KMS-11 (cell line): ENCODE data around the gene FANK1.

Experiments
- H2AFZ ChIP-seq: fragments of 200-600 bp; sonication (generic); 2 replicates; pipeline ENCODE4 v1.6.1; 2016; ENCODE audit warnings: antibody characterized with exemption, mixed run types, low read depth
- H3K27ac ChIP-seq: fragments of 200-600 bp; sonication (generic); 2 replicates; pipeline ENCODE4 v1.6.1; 2016; ENCODE audit warnings: mild to moderate bottlenecking, mixed run types
- H3K27me3 ChIP-seq: fragments of 200-600 bp; sonication (generic); 2 replicates; pipeline ENCODE4 v1.6.1; 2017; ENCODE audit warnings: mild to moderate bottlenecking, low read depth, mixed run types, moderate library complexity; ENCODE audit not compliant: insufficient read depth
- H3K36me3 ChIP-seq: fragments of 200-600 bp; sonication (generic); 2 replicates; pipeline ENCODE4 v1.6.1; 2017; ENCODE audit warnings: mild to moderate bottlenecking, mixed run types; ENCODE audit not compliant: insufficient read depth
- H3K4me1 ChIP-seq: fragments of 200-600 bp; sonication (generic); 2 replicates; pipeline ENCODE4 v1.6.1; 2016; ENCODE audit warnings: mild to moderate bottlenecking, low read depth, mixed run types; ENCODE audit not compliant: poor library complexity, severe bottlenecking
- H3K4me2 ChIP-seq: fragments of 200-600 bp; sonication (generic); 2 replicates; pipeline ENCODE4 v1.7.0; 2016; ENCODE audit warnings: mild to moderate bottlenecking, mixed run types
- H3K4me3 ChIP-seq: fragments of 200-600 bp; sonication (generic); IDR thresholded peaks from 2 replicates; pipeline ENCODE4 v1.6.1; 2017; ENCODE audit warnings: low read depth, low read length, mixed read lengths; ENCODE audit not compliant: insufficient read depth
- H3K79me2 ChIP-seq: fragments of 200-600 bp; sonication (generic); 2 replicates; pipeline ENCODE4 v1.6.1; 2016; ENCODE audit warnings: low read depth, mixed run types; ENCODE audit not compliant: insufficient read depth
- H3K9ac ChIP-seq: fragments of 200-600 bp; sonication (generic); 2 replicates; pipeline ENCODE4 v1.6.1; 2016; ENCODE audit warnings: mild to moderate bottlenecking, mixed run types
- H4K20me1 ChIP-seq: fragments of 200-600 bp; sonication (generic); 2 replicates; pipeline ENCODE4 v1.6.1; 2016; ENCODE audit warnings: mild to moderate bottlenecking, mixed run types; ENCODE audit not compliant: insufficient read depth
- TF ChIP-seq, protein P1 (sequence below): fragments of 200-600 bp; sonication (generic); conservative IDR thresholded peaks from 2 replicates; pipeline ENCODE4 v1.6.1; 2017; ENCODE audit warnings: low read depth, mild to moderate bottlenecking, antibody characterized with exemption, low read length, moderate library complexity, mixed read lengths

The FANK1 gene

DNA sequence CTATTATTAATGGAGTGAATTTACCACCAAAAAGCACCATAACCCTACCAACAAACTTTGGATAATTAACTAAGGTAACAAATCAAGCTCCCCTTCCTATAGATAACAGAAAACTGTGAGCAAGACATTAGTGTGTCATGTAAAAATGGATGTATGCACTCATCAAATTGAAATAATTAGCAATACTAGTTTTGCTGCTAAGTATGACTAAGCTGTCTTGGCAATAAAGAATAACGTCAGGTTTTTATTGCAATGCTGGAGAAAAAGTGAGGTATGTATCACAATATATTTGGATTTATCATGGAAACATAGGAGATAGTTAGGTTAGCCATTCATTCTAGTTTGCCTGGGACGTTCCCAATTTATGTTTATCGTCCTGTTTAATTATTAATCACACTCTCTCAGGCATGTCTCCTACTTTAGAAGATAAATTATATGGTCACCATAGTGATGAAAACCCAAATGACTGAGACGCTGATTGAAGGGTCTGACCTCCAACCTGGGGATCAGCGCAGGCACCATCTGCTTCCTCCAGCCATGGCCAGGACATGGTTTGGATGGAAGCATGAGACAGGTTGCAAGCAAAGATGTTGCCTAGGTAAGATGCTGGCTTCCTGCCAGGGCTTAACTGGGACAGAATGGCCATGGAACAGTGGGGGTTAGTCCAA lies 125.6 kb downstream of the FANK1 start:
- TF ChIP-seq, protein P1, sequence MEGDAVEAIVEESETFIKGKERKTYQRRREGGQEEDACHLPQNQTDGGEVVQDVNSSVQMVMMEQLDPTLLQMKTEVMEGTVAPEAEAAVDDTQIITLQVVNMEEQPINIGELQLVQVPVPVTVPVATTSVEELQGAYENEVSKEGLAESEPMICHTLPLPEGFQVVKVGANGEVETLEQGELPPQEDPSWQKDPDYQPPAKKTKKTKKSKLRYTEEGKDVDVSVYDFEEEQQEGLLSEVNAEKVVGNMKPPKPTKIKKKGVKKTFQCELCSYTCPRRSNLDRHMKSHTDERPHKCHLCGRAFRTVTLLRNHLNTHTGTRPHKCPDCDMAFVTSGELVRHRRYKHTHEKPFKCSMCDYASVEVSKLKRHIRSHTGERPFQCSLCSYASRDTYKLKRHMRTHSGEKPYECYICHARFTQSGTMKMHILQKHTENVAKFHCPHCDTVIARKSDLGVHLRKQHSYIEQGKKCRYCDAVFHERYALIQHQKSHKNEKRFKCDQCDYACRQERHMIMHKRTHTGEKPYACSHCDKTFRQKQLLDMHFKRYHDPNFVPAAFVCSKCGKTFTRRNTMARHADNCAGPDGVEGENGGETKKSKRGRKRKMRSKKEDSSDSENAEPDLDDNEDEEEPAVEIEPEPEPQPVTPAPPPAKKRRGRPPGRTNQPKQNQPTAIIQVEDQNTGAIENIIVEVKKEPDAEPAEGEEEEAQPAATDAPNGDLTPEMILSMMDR: no peak
- H3K36me3 ChIP-seq: no peaks in the 10 kb centered on the region
- H3K4me2 ChIP-seq: no peak overlapping the region
- H3K79me2 ChIP-seq: no peaks in the 10 kb centered on the region
- H3K27ac ChIP-seq: no peak overlapping the region
- no peaks in the 10 kb centered on the region for H3K4me1 ChIP-seq
- no peak overlapping the region for H2AFZ ChIP-seq
- no peaks in the 10 kb centered on the region for H4K20me1 ChIP-seq
- H3K27me3 ChIP-seq: no peaks in the 10 kb centered on the region
- H3K4me3 ChIP-seq: no peak overlapping the region
- no peak overlapping the region for H3K9ac ChIP-seq

DNA sequence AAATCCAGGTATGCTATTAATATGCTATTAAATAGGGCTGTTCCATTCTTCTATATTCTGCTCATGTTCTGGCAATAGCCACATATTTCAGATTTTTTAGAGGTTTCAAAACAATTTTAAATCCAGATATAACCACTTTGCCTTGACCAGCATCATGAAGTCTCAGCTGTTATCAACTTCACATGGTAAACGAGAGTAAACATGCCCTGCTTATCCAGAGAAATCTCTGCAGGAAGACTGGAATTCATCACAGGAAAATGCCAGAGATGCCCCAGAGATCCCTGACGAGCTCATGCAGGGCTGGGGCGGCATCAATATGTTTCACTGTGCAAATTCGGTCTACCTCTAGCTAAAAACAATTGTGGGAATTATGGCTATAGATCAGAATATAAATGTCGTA lies 126.5 kb downstream of the FANK1 start:
- H3K4me3 ChIP-seq: no peak overlapping the region

DNA sequence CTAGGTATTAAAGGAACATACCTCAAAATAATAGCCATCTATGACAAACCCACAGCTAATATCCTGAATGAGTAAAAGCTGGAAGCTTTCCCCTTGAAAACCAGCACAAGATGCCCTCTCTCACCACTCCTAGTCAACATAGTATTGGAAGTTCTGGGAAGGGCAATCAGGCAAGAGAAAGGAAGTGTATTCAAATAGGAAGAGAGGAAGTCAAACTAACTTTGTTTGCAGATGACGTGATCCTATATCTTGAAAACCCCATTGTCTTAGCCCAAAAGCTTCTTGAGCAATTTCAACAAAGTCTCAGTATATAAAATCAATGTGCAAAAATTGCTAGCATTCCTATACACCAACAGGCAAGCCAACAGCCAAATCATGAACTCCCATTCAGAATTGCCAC lies 131.3 kb downstream of the FANK1 start:
- H3K9ac ChIP-seq: no peak overlapping the region
- H3K4me3 ChIP-seq: no peak overlapping the region
- TF ChIP-seq, protein P1: no peak
- H4K20me1 ChIP-seq: no peaks in the 10 kb centered on the region
- no peak overlapping the region for H3K27ac ChIP-seq
- no peaks in the 10 kb centered on the region for H3K4me1 ChIP-seq
- no peaks in the 10 kb centered on the region for H3K79me2 ChIP-seq
- no peaks in the 10 kb centered on the region for H3K36me3 ChIP-seq
- H2AFZ ChIP-seq: no peak overlapping the region
- no peak overlapping the region for H3K4me2 ChIP-seq
- H3K27me3 ChIP-seq: no peaks in the 10 kb centered on the region

More for the DNA sequence above, 126.5 kb downstream of the FANK1 start:
- Histone ChIP-seq H3K36me3 (no peaks in the 10 kb centered on the region), H3K27me3 (no peaks in the 10 kb centered on the region), H3K4me2 (no peak overlapping the region), H3K79me2 (no peaks in the 10 kb centered on the region), H3K4me1 (no peaks in the 10 kb centered on the region), H2AFZ (no peak overlapping the region), H3K9ac (no peak overlapping the region), H3K27ac (no peak overlapping the region), H4K20me1 (no peaks in the 10 kb centered on the region)
- TF ChIP-seq, protein P1: no peak

DNA sequence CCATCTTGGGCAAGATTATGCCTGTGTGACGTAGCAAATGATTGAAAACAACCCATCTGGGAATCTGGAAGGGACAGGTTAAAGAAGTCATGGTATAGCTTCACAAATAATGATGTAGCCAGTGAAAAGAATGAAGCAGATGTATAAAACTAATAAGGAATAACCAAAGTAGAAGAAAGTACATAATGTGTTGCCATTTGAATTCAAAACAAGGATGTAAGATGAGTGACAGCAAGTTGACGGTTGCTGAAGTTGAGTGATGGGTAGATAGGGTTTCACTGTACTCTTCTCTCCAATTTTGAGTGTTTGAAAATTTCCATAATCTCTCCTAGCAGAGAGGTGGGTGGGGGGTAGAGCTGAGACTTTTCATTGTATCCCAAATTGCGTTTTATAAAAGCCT lies 133.6 kb downstream of the FANK1 start:
- Histone ChIP-seq H2AFZ (no peak overlapping the region), H3K9ac (no peak overlapping the region), H3K4me1 (no peaks in the 10 kb centered on the region), H3K27ac (no peak overlapping the region), H3K79me2 (no peaks in the 10 kb centered on the region), H3K4me3 (no peak overlapping the region), H3K27me3 (no peaks in the 10 kb centered on the region), H3K4me2 (no peak overlapping the region), H3K36me3 (no peaks in the 10 kb centered on the region), H4K20me1 (no peaks in the 10 kb centered on the region)
- TF ChIP-seq, protein P1: no peak
